Measurements from ENCODE around the gene FGD3.

FGD3 gene

DNA sequence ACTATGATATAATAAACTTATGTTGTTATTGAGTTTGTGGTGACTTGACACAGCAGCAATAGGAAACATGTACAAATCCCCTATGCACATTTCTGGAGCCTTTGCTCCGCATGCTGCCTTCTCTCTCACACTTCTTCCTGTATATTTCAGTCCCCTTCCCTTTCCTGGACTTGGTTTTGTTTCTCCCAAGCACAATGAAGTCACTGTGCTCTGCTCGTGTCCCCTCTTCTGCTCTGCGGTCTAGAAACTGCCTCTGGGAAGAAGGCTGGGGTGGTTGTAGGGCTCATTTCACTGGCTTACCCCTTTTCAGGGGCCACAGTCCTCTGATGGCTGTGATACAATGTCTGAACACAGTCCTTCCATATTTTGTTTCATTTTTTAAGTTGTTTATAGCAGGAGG lies 15.7 kb upstream of the FGD3 start:
- CTCF ChIA-PET = no interaction called here
- DNase-seq (ENCODE audit: extremely low spot score) = no peak
- TF ChIP-seq ARNT (IDR thresholded peaks at IDR 0.05) (no peak), LEF1 (IDR thresholded peaks at IDR 0.05; ENCODE audit: borderline replicate concordance) (no peak), FOXK2 (IDR thresholded peaks at IDR 0.05) (no peak), NFRKB (IDR thresholded peaks at IDR 0.05) (no peak), BHLHE40 (IDR thresholded peaks at IDR 0.05; ENCODE audit: borderline replicate concordance) (no peak), SUZ12 (IDR thresholded peaks at IDR 0.05) (no peak), L3MBTL2 (conservative IDR thresholded peaks at IDR 0.05) (no peak), ZNF384 (IDR thresholded peaks at IDR 0.05) (no peak), FOXM1 (IDR thresholded peaks at IDR 0.05; ENCODE audit: borderline replicate concordance) (no peak), HDGF (IDR thresholded peaks at IDR 0.05; ENCODE audit: borderline replicate concordance) (no peak), ELF4 (IDR thresholded peaks at IDR 0.05) (no peak), CTBP1 (IDR thresholded peaks at IDR 0.05; ENCODE audit: borderline replicate concordance) (no peak), SP1 (IDR thresholded peaks at IDR 0.05) (no peak), TARDBP (IDR thresholded peaks at IDR 0.05) (no peak), FOXA1 (IDR thresholded peaks at IDR 0.05) (no peak)
- TF ChIP-seq, protein P1, sequence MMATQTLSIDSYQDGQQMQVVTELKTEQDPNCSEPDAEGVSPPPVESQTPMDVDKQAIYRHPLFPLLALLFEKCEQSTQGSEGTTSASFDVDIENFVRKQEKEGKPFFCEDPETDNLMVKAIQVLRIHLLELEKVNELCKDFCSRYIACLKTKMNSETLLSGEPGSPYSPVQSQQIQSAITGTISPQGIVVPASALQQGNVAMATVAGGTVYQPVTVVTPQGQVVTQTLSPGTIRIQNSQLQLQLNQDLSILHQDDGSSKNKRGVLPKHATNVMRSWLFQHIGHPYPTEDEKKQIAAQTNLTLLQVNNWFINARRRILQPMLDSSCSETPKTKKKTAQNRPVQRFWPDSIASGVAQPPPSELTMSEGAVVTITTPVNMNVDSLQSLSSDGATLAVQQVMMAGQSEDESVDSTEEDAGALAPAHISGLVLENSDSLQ (IDR thresholded peaks at IDR 0.05) = no peak
- POLR2A ChIA-PET = no interaction called here

DNA sequence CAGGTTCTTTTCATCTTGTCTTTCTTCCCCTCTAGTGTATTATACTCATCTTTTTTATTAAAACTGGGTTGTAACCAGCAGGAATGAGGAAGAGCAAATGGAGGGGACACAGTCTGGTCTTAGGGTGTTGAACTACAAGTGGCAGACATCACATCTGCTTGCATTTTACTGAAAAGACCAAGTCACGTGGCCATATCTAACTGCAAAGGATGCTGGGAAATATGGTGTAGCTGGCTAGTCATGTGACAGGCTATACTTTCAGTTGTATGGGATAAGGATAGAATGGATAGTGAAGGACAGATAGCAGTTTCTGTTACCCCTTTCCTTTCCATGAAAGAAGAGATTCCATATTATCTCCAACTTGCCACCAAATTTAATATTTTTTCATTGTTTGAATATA lies 13.0 kb upstream of the FGD3 start:
- POLR2A ChIA-PET = no interaction called here

DNA sequence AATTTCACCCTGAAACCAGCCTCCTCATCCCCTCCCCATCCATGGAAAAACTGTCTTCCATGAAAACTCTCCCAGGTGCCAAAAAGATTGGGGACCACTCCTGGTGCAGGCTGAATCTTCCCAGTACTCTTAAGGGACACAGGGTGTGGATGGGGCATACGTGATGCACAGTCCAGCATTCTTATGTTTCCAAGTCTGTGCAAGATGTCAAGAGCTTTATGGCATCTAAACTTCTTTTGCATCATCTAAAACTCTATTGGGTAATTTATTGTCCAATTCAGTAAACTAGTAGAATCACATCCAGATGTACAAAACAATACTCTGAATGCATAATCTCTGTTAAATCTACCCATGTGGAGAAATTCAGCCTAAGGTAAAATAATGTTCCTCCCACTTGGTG lies 9.3 kb upstream of the FGD3 start:
- TF ChIP-seq LEF1 (IDR thresholded peaks at IDR 0.05; ENCODE audit: borderline replicate concordance) = no peak
- TF ChIP-seq ZNF384 (IDR thresholded peaks at IDR 0.05) = no peak
- TF ChIP-seq FOXM1 (IDR thresholded peaks at IDR 0.05; ENCODE audit: borderline replicate concordance) = no peak
- no peak for TF ChIP-seq L3MBTL2 (conservative IDR thresholded peaks at IDR 0.05)
- no peak for TF ChIP-seq ARNT (IDR thresholded peaks at IDR 0.05)
- no peak for TF ChIP-seq SUZ12 (IDR thresholded peaks at IDR 0.05)
- TF ChIP-seq HDGF (IDR thresholded peaks at IDR 0.05; ENCODE audit: borderline replicate concordance) = no peak
- TF ChIP-seq FOXA1 (IDR thresholded peaks at IDR 0.05) = no peak
- TF ChIP-seq ELF4 (IDR thresholded peaks at IDR 0.05) = no peak
- TF ChIP-seq SP1 (IDR thresholded peaks at IDR 0.05) = no peak
- TF ChIP-seq BHLHE40 (IDR thresholded peaks at IDR 0.05; ENCODE audit: borderline replicate concordance) = no peak
- TF ChIP-seq FOXK2 (IDR thresholded peaks at IDR 0.05) = no peak
- TF ChIP-seq CTBP1 (IDR thresholded peaks at IDR 0.05; ENCODE audit: borderline replicate concordance) = no peak
- no peak for TF ChIP-seq TARDBP (IDR thresholded peaks at IDR 0.05)
- no peak for TF ChIP-seq NFRKB (IDR thresholded peaks at IDR 0.05)
- TF ChIP-seq, protein P1 (IDR thresholded peaks at IDR 0.05) = no peak
- CTCF ChIA-PET = no interaction called here
- DNase-seq (ENCODE audit: extremely low spot score) = no peak
- POLR2A ChIA-PET = no interaction called here

More for the DNA sequence above, 13.0 kb upstream of the FGD3 start:
- DNase-seq (ENCODE audit: extremely low spot score) = no peak
- TF ChIP-seq NFRKB (IDR thresholded peaks at IDR 0.05) (no peak), ARNT (IDR thresholded peaks at IDR 0.05) (no peak), L3MBTL2 (conservative IDR thresholded peaks at IDR 0.05) (no peak), LEF1 (IDR thresholded peaks at IDR 0.05; ENCODE audit: borderline replicate concordance) (no peak), SUZ12 (IDR thresholded peaks at IDR 0.05) (no peak), FOXM1 (IDR thresholded peaks at IDR 0.05; ENCODE audit: borderline replicate concordance) (no peak), BHLHE40 (IDR thresholded peaks at IDR 0.05; ENCODE audit: borderline replicate concordance) (no peak), CTBP1 (IDR thresholded peaks at IDR 0.05; ENCODE audit: borderline replicate concordance) (no peak), SP1 (IDR thresholded peaks at IDR 0.05) (no peak)
- CTCF ChIA-PET = no interaction called here

DNA sequence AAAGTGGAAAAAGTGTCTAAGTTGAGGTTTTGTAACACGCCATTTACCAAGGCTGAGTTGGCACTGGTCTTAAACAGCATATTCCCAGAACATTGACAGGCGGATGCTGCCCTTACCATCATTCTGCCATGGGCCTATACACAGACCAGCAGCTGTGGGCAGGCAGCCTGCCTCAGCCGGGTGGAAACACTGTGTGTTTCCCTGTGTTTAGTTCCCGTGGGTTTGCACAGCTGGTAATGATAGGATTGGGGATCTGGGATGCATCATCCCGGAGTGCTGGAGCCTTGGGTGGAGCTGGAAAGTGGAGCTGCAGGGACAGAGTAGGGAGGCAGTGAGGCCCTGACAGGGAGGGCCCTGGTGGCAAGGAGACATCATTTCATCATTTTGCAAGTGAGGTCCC lies 5.5 kb upstream of the FGD3 start:
- TF ChIP-seq ARNT (IDR thresholded peaks at IDR 0.05) = no peak
- no peak for TF ChIP-seq HDGF (IDR thresholded peaks at IDR 0.05; ENCODE audit: borderline replicate concordance)
- TF ChIP-seq SP1 (IDR thresholded peaks at IDR 0.05) = no peak
- no peak for TF ChIP-seq FOXM1 (IDR thresholded peaks at IDR 0.05; ENCODE audit: borderline replicate concordance)
- TF ChIP-seq ZNF384 (IDR thresholded peaks at IDR 0.05) = no peak
- TF ChIP-seq L3MBTL2 (conservative IDR thresholded peaks at IDR 0.05) = no peak
- TF ChIP-seq FOXA1 (IDR thresholded peaks at IDR 0.05) = no peak
- TF ChIP-seq TARDBP (IDR thresholded peaks at IDR 0.05) = no peak
- TF ChIP-seq NFRKB (IDR thresholded peaks at IDR 0.05) = no peak
- TF ChIP-seq, protein P1 (IDR thresholded peaks at IDR 0.05) = no peak
- CTCF ChIA-PET = no interaction called here
- DNase-seq (ENCODE audit: extremely low spot score) = no peak
- POLR2A ChIA-PET = no interaction called here

DNA sequence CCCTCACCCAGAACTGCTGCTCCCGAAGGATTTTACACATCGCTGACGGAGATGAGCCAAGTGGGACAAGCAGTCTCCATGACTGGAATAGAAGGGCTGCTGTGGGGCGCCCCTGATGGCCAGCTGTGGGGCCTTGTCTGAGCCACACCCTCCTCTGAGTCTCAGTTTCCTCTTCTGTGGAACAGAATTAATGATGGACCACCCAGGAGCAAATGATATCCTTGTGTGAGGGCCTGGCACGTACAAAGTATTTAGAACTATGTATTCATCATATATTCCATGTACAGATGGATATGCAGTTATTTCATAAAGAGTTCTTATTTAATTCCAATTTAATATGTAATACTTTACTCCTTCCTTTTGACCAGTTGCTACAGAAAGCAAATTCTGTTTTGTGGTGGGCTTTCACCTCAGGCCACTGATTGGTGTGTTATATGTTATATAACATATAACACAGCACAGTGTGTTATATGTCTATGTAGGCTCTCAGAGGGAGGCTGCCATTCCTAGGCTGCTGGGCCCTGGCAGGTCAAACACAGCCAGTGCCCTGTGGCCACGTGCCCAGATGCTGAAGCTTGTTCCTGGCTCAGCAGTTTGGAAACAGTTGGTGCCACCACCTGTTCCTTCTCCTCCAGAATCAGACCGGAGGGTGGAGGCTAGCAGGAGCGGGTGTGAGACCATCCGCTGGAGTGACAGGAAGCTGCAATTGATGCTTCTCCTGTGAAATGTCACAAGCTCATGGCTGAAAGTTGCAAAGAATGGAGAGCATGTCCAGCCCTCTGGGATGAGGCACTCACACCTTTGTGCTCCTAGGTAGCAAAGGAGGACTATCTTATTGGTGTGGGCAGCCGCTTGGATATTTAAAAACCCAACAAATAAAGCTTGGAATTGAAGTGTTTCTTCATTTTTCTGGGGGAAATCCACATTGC lies 4.4 kb upstream of the FGD3 start:
- no peak for TF ChIP-seq ELF4 (IDR thresholded peaks at IDR 0.05)
- no peak for TF ChIP-seq CTBP1 (IDR thresholded peaks at IDR 0.05; ENCODE audit: borderline replicate concordance)
- ChIA-PET POLR2A (no interaction called here), CTCF (no interaction called here)
- no peak for DNase-seq (ENCODE audit: extremely low spot score)

DNA sequence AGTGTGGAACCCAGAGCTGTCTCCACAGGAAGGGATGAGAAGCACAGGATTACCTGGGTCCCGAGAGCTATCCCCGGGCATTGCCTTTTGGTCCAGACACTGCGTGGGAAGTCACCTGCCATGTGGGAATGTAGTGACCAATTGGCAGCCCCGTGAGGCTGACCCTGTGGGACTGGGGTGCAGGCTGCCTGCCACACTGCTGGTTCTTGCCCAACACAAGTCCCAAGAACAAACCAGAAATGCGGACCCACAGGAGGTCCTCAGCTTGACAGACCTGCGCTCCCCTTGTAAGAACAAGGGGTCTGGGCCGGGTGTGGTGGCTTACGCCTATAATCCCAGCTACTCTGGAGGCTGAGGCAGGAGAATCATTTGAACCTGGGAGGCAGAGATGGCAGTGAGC lies 2.4 kb upstream of the FGD3 start:
- no peak for TF ChIP-seq ARNT (IDR thresholded peaks at IDR 0.05)
- no peak for TF ChIP-seq SP1 (IDR thresholded peaks at IDR 0.05)
- TF ChIP-seq CTBP1 (IDR thresholded peaks at IDR 0.05; ENCODE audit: borderline replicate concordance) = no peak
- TF ChIP-seq FOXM1 (IDR thresholded peaks at IDR 0.05; ENCODE audit: borderline replicate concordance) = no peak
- TF ChIP-seq ZNF384 (IDR thresholded peaks at IDR 0.05) = no peak
- no peak for TF ChIP-seq FOXK2 (IDR thresholded peaks at IDR 0.05)
- TF ChIP-seq LEF1 (IDR thresholded peaks at IDR 0.05; ENCODE audit: borderline replicate concordance) = no peak
- no peak for TF ChIP-seq HDGF (IDR thresholded peaks at IDR 0.05; ENCODE audit: borderline replicate concordance)
- POLR2A ChIA-PET = no interaction called here
- CTCF ChIA-PET = no interaction called here
- no peak for DNase-seq (ENCODE audit: extremely low spot score)

Data from HEK293T (cell line).